ENCODE data around the gene FAM170B. TPM values are rescaled to one million over a fixed set of nuclear protein-coding genes. Genes with fewer than 3 reads are reported as not detected.

FAM170B gene
- total RNA-seq, 1 donor: not detected

GRCh38 chr10:49131507-49132361 lies 2.1 kb downstream of the FAM170B start:
- TF ChIP-seq CTCF (IDR thresholded peaks at IDR 0.05; ENCODE audit: insufficient read depth, low read length): no peak
- no peak overlapping the region for H3K4me3 ChIP-seq (ENCODE audit: low read depth, low read length)
- DNase-seq (ENCODE audit: low read depth): no peak

DNA sequence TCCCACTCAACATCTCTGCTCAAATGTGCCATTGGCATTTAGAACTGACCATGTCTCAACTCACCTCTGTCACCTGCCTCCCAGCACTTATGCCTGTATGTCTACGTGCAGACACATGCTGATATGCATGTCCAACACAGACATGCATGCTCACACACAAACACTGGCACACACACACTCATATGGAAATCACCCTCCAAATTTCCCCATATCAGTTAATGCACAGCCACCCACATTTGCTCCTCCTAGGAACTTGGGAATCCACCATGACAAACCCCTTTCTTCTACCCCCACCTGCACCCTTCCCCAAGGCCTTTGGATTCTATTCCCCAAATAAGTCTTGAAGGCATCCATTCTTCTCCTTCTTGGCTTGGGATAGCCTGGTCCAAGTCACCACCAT lies 4.4 kb downstream of the FAM170B start:
- no peak overlapping the region for H3K4me3 ChIP-seq (ENCODE audit: low read depth, low read length)
- no peak for DNase-seq (ENCODE audit: low read depth)
- no peak for TF ChIP-seq CTCF (IDR thresholded peaks at IDR 0.05; ENCODE audit: insufficient read depth, low read length)

- TF ChIP-seq CTCF (IDR thresholded peaks at IDR 0.05; ENCODE audit: insufficient read depth, low read length): no peak
- no peak for DNase-seq (ENCODE audit: low read depth)
- H3K4me3 ChIP-seq (ENCODE audit: low read depth, low read length): no peak overlapping the region
These were observed 5.0 kb downstream of the FAM170B start for GRCh38 chr10:49128854-49129253.

GRCh38 chr10:49123981-49124950 lies 9.6 kb downstream of the FAM170B start:
- no peak for TF ChIP-seq CTCF (IDR thresholded peaks at IDR 0.05; ENCODE audit: insufficient read depth, low read length)
- DNase-seq (ENCODE audit: low read depth): no peak
- H3K4me3 ChIP-seq (ENCODE audit: low read depth, low read length): no peak overlapping the region

GRCh38 chr10:49120911-49121310 lies 12.9 kb downstream of the FAM170B start:
- no peak for DNase-seq (ENCODE audit: low read depth)
- no peak overlapping the region for H3K4me3 ChIP-seq (ENCODE audit: low read depth, low read length)
- TF ChIP-seq CTCF (IDR thresholded peaks at IDR 0.05; ENCODE audit: insufficient read depth, low read length): no peak

DNA sequence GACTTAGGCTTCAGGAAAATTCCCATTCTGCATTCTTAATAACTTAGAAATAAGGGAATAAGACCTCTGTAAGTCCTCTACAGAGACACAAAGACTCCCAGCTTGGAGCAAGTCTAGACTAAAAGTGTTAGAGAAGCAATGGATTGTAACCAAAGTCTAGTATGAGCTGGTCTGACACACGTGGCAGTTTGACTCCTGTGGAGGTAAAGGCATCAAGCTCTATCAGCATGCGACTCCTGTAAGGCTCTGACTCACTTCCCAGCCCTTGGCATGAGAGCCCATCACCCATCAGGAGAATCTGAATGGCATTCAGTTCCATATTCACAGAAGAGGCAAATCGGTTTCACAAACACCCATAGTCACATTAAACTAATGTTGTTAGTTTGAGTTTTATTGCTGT lies 14.1 kb downstream of the FAM170B start:
- TF ChIP-seq CTCF (IDR thresholded peaks at IDR 0.05; ENCODE audit: insufficient read depth, low read length): no peak
- no peak overlapping the region for H3K4me3 ChIP-seq (ENCODE audit: low read depth, low read length)
- DNase-seq (ENCODE audit: low read depth): no peak

Measured in fibroblast of the aortic adventitia (primary cell).